ENCODE data around the gene INPP5A.

Gene INPP5A

DNA sequence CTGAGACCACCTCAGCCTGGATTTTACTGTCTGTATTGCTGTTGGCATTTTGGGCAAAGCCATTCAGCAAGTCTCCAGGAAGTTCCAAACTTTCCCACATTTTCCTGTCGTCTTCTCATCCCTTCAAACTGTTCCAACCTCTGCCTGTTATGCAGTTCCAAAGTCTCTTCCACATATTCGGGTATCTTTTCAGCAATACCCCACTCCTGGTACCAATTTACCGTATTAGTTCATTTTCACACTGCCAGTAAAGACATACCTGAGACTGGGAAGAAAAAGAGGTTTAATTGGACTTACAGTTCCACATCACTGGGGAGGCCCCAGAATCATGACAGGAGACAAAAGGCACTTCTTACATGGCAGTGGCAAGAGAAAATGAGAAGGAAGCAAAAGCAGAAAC is 62.8 kb downstream of the INPP5A start:
- no peak for DNase-seq

DNA sequence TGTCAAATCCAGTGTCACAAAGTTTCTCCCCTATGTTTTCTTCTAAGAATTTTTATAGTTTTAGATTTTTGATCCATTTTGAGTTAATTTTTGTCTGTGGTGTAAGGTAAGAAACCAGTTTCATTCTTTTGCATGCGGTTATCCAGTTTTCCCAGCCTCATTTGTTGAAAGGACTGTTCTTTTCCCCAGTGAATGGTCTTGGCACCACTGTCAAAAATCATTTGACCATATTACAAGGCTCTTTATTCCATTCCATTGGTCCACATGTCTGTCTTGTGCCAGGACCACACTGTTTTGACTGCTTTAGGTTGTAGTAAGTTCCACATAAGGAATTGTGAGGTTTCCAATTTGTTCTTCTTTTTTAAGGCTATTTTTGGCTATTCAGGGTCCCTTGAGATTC is 64.0 kb downstream of the INPP5A start:
- DNase-seq = no peak

DNA sequence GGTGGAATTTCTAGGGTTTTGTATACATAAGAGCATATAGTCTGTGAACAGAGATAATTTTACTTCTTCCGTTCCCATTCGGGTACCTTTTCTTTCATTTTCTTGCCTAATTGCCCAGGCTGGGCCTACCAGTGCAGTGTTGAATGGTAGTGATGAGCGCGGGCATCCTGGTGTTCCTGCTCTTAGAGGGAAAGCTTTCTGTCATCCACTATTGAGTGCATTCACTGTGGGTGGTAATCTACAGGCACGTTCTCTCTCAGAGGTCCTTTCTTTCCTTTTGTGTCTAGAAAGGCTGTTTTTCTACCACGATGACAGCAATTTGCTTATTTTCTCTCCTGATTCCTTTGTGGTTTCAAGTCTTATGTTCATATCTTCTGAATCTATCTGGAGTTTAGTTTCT is 65.0 kb downstream of the INPP5A start:
- DNase-seq = no peak

DNA sequence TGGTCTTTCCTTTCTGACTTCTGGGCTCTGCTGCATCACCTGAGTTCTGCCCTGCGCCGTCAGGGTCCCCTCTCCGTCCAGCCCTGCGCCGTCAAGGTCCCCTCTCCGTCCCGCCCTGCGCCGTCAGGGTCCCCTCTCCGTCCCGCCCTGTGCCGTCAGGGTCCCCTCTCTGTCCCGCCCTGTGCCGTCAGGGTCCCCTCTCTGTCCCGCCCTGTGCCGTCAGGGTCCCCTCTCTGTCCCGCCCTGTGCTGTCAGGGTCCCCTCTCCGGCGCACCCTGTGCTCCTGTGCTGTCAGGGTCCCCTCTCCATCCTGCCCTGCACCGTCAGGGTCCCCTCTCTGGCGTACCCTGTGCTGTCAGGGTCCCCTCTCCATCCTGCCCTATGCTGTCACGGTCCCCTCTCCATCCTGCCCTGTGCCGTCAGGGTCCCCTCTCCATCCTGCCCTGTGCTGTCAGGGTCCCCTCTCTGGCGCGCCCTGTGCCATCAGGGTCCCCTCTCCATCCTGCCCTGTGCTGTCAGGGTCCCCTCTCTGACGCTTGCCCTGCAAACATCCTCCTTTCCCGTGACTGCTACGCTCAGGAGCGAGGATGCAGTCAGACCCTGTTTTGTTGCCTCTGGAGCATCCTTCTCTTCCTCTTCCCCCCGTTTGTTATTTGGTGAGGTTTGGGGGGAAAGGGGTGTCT is 66.4 kb downstream of the INPP5A start:
- DNase-seq = no peak

DNA sequence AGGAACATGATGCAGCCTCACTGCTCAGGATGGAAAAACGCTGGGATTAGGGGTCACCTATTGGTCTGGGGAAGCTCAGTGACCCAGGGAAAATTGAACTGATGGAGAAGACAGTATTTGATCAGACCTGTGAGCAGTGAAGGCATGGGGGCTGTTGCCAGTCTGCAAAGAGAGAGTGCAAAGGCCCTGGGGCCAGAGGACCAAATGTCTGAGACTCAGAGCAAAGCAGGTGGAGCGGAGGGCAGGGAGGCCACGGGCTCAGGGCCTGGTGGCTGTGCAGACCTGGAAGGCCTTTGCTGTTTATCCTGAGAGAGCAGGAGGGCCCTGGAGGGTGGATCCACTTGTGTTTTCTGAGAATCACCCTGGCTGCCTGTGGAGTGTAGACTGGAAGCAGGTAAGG is 67.1 kb downstream of the INPP5A start:
- DNase-seq = no peak

DNA sequence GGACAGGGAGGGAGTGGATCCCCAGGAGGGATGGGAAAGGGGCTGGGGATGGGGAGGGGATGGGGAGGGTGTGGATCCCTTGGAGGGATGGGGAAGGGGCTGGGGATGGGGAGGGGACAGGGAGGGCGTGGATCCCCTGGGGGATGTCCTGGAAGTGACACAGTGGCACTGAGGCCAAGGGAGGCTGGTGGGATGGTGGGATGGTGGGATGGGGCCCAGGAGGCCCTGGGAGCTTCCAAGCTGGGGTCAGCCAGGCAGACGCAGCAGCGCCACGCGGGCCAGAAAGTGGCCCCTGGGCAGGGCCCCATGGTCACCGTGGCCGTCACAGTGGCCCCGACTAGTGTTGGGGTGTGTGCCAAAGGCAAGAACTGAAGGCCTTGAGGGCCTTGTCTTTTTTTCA is 67.8 kb downstream of the INPP5A start:
- DNase-seq = no peak

DNA sequence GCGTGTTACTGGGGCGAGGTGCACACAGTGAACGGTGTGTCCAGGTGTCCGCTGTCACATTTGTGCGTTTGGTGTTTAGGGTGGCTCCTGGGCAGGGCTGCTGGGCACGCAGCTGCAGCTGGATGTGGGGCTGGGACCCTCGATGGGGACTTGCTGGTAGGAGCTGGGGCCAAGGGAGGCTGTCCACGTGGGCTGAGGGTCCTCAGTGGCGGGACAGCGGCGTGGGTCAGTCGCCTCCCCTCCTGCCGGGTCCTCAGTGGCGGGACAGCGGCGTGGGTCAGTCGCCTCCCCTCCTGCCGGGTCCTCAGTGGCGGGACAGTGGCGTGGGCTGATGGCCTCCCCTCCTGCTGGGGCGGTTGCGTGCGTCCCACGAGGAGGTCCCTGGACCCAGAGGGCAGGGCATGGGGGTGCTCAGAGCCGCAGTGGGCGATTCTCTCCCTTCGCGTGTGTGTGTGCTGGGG is 68.5 kb downstream of the INPP5A start:
- no peak for DNase-seq

DNA sequence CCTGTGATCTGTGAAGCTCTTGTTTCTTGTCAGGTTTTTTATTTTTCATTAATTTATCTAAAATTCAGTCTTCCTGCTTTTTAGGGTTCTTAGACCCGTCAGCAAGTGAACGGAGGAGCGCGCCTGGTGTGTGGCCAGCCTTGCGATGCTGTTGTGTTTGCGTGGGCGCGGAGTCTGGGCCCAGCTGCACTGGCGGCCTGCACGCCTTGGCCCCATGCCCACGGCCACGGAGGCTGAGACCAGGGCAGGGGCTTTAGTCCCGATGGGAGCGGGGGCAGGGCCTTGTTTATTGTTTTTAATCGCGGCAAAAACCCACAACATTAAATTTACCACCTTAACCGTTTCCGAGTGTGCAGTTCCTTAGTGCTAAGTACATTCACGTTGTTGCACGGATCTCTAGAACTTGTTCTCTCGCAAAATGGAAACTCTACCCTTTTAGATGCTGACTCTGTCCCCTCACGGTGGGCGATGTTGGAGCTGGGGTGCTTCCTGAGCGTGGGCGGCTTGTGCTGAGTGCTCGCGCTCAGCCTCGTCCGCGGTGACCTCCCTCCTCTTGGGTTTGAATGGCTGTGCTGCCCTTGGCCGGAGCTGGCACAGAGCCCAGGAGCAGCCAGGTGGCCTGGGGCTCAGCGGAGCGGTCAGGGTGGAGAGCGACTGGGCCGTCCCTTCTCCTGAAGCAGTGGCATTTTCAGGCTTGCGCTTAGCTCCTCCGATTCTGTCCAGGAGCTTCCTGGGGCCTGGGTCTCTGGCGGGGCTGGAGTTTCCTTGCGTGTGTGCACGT is 69.1 kb downstream of the INPP5A start:
- DNase-seq = peak; percentile 42

DNA sequence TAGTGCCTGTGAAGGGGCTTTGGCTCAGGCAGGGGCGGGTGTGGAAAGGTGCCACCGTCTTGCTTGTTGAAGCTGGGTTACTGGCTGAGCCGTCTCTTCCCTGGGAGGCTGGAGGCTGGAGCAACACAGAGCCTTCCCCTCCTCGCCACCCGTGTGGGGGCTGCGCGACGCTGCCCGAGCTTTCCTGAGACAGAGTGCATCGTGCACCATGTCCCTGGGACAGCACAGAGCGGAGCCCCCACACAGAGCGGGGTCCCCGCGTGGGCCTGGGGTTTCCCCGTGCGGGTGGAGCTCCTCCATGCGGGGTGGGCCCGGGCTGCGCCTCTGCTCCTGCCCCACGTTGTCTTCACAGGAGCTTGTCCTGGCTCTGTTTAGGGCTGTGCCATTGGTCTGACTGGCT is 69.9 kb downstream of the INPP5A start:
- no peak for DNase-seq

DNA sequence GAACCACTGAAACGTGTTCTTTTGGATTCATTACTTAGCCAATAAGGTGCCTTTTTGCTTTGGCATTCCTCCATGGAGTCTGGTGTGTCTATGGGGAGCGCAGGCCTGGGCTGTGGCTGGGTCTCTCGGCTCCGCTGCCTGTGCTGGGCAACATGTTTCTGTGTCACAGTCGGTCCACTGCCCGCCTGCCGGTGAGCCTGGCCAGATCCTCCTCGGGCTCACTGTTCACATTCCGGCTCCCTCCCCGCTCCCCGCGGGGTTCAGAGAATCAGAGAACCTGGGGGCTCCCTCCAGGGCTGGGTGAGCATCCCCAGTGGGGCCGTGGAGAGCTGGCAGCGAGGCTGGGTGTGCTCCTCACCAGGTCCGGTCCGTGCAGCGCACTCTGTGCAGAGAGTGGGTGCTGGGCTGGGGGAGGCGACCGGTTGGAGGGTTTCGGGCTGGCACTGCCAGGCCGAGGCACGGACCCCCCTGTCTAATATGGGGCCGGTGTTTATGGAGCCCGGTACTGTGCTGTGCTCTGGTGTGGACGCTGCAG is 70.4 kb downstream of the INPP5A start:
- DNase-seq = no peak

DNA sequence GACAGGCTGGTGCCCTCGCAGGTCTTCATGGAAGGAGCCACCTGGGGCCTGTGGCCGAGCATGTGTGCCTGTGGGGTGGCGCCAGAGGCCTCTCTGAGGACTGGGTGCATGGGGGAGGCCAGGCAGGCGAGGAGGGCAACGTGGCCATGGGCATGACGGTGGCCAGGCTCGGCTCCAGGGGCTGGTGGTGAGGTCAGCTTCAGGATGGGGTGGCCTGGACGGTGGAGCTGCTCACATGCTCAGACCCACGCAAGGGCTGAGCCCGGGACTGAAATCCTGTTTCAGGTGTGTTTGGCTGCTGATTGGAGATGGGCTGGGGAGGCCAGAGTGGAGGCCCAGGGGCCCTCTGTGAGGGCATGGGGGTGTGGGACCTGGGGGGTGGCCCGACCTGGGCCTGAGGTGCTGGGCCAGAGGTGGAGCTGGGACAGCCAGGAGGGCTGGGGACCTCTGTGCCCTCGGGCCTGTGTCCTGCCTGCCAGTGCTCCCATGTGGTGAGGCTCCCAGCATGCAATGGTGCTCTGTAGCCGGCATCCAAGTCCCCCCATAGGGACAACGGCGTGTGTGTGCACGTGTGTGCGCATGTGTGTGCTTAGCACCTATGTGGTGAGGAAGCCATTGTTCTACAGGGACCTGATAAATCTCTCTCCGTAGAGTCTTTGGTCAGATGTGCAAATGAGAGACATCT is 71.1 kb downstream of the INPP5A start:
- DNase-seq = no peak

DNA sequence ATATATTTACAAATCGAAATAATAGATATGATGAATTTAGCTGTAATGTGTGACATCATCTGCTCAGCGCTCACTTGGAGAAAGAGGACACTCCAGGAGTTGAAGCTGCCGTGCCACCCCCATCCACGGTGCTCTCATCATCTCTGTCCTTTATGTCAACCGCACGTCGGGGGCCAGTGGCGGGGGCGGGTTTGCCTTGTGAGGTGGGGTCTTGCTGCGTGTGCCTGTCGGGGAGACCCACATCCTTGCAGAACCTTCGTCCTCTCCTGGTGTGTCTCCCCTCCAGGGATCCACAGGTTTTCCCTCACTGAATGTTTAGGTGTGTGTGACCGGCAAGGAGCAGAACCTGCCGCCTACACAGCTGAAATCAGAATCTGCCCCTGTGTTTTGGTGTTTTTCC is 71.6 kb downstream of the INPP5A start:
- no peak for DNase-seq

DNA sequence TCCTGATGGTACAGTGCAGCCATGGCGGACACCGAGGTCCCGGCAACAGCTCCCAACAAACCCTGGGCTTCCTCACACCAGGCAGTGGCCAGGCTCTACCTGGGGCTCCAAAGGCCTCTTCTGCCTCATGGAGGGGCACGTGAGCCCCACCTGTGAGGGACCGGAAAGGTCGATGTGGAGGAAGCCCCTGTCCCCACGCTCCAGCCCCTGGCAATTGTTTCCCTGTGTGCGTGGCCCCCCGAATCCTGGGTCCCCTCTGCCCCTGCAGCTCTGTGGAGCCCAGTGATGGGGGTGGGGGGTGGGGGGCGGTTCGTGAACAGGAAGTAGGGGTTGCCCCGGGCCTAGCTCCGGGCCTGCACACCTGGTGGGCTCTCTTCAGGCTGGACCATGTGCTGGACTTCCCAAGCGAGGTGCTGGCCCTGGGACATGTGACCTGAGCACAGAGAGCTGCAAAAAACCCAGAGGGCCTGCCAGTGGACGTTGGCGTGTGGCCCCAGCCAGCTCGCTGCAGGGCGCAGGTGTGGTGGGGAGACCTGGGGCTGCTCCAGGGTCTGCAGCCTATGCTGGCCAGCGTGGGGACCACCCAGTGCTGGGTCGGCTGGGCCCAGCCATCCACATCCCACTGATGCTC is 72.6 kb downstream of the INPP5A start:
- DNase-seq = no peak

DNA sequence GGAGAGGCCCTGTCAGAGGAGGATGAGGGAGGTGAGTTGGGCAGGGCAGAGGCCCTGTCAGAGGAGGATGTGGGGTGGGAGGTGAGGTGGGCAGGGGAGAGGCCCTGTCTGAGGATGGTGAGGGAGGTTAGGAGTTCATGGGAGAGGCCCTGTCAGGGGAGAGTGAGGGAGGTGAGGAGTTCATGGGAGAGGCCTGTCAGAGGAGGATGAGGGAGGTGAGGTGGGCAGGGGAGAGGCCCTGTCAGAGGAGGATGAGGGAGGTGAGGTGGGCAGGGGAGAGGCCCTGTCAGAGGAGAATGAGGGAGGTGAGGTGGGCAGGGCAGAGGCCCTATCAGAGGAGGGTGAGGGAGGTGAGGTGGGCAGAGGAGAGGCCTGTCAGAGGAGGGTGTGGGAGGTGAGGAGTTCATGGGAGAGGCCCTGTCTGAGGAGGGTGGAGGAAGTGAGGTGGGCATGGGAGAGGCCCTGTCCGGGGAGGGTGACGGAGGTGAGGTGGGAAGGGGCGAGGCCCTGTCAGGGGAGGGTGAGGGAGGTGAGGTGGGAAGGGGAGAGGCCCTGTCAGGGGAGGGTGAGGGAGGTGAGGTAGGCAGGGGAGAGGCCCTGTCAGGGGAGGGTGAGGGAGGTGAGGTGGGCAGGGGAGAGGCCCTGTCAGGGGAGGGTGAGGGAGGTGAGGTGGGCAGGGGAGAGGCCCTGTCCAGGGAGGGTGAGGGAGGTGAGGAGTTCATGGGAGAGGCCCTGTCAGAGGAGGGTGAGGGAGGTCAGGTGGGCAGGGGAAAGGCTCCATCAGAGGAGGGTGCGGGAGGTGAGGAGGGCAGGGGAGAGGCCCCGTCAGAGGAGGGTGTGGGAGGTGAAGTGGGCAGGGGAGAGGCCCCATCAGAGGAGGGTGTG is 73.7 kb downstream of the INPP5A start:
- no peak for DNase-seq

DNA sequence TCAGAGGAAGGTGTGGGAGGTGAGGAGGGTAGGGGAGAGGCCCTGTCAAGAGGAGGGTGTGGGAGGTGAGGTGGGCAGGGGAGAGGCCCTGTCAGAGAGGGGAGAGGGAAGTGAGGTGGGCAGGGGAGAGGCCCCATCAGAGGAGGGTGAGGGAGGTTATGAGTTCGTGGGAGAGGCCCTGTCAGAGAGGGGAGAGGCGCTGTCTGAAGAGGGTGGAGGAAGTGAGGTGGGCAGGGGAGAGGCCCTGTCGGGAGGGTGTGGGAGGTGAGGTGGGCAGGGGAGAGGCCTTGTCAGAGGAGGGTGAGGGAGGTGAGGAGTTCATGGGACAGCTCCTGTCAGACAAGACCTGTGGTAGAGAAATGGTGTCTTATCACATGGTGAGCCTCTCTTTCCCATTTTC is 74.4 kb downstream of the INPP5A start:
- no peak for DNase-seq

DNA sequence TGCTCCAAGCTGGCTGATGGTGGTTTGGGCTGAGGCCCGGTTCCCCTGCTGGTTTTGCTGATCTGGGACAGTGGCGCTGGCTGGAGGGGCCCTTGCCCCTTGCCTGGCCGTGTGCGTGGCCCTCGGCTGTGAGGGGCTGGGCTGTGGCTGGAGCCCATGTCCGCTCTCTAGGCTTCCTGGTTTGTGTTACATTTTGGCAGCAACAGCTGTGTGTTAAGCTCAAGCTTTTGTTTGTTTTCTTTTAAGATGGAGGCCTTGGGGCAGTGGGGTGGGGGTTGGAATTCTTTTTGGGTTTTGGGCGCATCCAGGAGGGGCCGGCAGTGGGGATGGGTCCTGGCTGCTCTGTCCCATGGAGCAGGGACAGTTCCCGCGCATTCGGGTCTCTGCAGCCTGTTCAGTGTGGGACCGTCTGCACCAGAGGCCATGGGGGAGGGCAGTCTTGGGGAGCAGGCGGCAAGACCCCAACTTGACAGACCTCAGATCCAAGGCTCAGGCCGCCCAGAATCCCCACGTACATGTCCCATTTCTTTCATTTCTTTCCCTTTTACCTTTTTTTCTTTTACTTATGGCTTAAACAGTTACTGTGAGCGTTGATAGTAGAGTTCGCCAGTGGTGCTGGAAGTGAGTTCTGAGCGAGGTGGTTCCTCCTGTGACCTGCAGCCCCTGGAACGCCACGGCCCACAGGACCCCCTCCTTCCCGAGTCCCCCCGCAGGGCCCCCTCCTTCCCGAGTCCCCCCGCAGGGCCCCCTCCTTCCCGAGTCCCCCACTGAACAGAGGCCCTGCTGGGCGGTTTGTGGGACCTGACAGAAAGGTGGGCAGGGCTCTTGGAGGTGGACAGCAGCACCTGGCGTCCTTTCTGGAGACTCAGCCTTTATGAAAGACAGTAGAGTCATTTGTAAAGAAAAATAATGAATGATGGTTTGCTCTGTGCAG is 75.3 kb downstream of the INPP5A start:
- no peak for DNase-seq

DNA sequence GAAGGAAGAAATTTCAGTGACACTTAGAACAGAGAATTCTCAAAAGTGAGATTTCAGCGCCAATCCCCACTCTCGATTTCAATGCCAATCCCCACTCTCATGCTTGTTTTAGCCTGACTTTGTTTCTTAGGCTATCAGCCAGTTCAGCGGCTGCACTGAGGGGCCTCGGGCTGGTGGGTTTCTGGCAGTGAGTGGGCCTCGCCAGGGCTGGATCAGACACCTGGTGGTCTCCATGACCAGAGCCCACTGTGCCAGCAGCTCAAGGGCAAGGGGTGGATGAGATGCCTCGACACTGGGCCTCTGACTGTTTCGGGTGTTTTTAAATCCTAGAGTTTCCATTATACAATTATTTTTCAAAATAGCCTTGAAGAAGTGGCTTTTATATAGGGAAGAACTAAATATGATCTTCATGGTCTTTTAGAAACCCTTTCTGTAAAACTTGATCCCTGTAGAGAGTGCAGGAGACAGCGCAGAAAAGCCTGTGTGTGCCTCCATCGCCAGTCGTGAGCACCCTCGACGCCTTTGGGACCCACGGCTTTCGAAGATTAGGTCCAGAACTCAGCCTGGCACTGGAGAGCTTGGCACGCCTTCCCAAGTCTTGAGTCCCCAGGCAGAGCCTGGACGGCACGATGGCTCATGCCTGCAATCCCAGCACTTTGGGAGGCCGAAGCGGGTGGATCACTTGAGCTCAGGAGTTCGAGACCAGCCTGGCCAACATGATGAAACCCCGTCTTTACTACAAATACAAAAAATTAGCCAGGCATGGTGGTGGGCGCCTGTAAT is 76.2 kb downstream of the INPP5A start:
- no peak for DNase-seq

DNA sequence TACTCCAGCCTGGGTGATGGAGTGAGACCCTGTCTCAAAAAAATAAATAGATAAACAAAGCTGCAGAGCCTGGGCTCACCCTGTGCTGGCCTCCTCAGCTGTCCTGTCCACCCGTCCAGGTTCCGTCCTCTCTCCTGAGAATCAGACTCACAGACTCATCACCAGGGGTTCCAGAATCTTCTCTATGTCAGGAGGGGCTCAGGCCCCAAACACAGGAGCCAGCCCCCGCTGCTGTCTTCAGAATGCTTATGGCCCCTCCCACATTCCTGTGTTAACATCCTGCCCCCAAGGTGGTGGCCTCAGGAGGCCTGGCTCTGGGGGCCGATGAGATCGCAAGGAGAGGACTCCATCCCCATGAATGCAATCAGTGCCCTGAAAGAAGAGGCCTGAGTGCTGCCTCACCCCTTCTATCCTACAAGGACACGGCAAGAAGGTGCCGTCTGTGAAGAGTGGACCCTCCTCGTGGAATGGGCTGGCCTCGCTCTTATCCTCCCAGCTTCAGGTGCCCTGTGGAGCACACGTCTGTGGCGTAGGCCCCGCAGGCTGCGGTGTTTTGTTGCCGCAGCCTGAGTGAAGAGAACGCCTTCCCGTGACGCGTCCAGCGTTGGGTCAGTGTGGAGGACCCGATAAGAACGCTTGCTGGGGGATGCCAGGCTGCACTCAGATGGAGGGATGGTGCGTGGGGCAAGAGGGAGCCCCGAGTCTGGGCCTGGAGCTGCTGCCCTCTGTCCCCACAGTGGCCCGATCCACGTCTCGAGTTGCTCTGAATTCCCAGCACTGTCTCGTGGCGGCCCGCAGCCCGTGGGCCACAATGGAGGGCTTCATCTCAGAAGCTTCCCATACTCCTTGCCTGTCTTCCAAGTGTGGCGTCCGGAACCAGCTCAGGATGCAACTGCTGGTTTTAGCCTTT is 77.1 kb downstream of the INPP5A start:
- no peak for DNase-seq
